GM19372 (cell line): ENCODE data around the gene TLR3.
"Not testable (repeated sequence)": the region's sequence is repeated elsewhere in the genome, so short reads cannot be mapped to it uniquely, and the experiment has no call there.

ENCODE experiments used
- ATAC-seq: cut with Tn5 transposase; IDR thresholded peaks from one replicate; pipeline ENCODE4 v1.9.1; 2021; ENCODE audit warnings: mild to moderate bottlenecking, low read depth, moderate library complexity; ENCODE audit not compliant: unreplicated experiment

Gene TLR3

DNA sequence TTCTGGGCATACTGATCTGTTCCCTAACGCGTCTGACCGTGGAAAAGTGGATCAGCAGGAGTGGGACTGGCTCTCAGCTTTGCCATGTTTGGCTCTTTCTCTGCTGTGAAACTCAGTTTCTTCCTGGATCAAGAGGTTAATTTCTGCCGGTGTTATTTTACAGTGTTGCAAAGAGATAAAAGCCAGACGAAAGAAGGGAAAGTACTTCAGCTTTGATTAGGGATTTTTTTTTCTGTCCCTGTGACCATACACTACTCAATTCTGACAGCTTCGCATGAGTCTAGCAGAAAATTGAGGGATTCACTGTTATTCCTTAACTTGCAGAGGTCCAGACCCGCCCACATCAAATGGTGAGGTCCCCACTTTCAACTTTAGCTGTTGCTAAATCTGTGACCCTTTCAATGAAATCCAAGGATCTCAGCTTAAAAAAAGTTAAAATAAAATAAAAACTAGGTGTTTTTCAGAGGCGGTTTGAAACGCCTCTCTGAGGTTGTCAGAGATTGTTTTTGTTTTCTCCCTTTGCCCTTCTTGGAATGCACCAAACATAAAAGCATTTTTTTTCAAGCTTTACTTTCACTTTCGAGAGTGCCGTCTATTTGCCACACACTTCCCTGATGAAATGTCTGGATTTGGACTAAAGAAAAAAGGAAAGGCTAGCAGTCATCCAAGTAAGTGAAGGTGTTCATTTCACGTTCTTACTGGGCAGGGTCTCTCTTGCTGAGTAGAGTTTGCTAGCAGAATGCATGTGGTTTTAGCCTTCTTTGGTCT lies at the start of gene TLR3:
TSS of gene TLR3 (plus strand) at position 576 of the 768 bp plus-strand sequence. CDS start 7,464 bp downstream, outside the sequence.
- ATAC-seq = no peak

DNA sequence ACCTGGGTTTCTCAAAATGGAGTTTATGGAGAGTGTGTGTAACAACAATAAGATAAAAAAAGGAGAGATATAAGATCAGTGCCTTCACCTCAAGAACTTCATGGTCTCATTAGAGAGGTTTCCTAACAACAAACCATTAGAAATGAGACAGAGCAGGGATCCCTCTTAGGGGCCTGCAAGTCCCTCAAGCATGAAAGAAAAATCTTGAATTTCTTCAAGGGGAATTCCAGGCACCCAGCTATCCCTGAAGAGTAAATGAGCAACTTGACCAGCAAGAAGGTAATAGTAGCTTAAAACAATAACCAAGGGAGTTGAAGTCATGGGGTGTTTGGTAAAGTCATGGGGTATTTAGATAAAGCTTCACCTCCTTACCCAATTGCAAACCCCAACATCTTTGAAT lies 49.7 kb upstream of the TLR3 start:
- no peak for ATAC-seq

DNA sequence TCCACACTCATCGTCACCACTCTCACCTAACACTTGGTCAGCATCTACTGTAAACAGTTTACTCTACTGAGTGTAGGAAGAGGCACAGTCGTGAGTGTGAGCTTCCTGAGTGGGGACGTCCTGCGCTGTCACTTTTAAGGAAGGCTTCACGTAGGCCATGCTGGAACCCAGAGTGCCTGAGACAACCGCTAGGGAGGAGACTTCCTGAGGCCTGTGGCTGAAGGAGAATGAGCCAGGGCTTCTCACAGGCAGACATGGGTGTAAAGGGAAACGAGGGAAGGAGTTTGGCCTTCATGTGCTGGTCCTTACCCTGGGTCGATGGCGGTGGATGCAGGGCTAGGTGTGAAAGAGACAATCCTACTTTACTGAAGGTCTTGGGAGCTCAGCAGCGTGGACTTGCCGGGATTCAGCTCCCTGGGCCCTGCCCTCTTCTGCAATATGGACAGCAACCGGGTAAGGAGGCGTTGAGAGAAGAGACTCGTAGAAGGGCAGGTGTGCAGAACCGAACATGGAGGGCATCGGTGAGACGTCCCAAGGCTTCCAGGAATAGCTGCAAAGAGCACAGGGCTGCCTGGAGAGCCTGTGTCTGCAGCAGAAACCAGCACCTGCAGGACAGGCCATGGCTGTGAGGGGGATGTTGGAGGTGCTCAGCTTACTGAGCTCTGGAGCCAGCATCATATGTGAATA lies 48.7 kb upstream of the TLR3 start:
- ATAC-seq = no peak

DNA sequence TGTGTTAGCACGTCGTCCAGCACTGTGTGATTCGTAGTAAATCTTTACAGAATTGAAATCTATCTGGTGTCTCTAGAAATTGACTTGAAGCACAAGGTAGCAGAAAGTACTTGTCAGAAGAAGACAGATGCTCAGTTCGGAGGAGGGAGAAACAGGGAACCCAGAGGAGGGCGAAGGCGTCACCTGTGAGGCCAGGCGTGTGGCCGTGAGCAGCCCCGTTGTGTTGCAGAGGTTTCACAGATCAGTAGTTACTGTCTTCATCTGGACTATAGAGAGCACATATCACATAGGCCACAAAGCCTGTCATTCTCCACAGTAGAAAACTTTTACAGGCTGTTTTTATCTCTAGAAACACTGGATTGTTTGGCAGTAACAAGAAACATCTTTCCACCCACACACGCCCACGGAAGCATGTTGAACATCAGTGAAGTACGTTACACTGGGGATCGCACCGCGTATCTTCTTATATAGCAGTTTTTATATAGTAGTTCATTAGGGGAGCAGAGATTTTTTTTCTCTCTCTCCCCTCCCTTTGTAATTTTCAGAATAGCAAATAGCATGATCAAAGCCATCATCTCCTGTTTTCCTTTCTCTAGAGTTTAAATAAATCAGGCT lies 48.1 kb upstream of the TLR3 start:
- ATAC-seq = no peak

DNA sequence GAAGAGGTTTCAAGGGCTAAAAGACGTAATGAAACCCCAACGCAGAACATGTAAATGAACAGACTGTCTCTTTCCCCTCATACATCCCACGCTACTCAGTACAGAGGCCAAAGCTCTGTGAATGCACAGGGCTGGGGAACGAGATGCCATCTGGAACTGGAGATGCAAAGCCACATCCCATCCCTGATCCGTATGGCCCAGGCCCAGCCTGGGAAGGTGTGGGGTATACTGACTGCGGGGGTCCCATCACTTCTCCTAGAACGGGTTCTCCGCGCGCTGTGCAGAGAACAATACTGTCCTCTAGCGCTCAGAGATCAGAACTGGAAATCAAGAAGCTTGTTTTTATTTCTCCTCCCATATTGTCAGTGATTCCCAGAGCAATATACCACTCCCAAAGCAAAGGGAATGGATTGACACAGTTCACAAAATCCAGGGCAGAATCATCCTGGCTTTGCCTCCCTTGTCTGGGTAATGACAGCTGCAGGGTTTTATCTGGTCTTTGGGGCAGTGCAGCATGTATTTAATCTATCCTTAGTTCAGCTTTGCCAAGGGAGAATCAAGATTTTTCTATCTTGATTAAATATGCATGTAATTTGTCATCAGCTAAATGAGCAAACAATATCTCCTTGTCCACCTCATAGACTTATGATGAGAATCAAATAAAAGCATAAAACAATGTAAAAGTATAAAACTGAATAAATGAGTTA lies 47.3 kb upstream of the TLR3 start:
- no peak for ATAC-seq

DNA sequence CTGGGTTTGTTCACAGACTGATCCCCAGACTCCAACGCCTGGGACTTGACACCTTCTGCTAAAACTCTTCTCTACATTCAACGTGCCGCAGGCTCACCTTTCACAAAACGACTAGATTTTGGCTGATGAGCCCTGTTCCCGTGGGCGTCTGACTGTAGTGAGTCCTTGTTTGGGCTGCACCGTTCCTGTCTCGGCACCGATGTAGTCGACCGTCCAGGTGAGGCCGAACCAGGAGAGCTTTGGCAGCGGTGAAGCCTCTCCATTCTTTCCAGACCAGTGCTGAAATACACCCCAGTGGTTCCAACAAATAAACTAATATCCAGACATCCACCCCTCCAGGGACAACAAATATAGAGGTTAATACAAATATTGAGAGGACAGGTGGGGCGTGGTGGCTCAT lies 45.0 kb upstream of the TLR3 start:
- no peak for ATAC-seq

DNA sequence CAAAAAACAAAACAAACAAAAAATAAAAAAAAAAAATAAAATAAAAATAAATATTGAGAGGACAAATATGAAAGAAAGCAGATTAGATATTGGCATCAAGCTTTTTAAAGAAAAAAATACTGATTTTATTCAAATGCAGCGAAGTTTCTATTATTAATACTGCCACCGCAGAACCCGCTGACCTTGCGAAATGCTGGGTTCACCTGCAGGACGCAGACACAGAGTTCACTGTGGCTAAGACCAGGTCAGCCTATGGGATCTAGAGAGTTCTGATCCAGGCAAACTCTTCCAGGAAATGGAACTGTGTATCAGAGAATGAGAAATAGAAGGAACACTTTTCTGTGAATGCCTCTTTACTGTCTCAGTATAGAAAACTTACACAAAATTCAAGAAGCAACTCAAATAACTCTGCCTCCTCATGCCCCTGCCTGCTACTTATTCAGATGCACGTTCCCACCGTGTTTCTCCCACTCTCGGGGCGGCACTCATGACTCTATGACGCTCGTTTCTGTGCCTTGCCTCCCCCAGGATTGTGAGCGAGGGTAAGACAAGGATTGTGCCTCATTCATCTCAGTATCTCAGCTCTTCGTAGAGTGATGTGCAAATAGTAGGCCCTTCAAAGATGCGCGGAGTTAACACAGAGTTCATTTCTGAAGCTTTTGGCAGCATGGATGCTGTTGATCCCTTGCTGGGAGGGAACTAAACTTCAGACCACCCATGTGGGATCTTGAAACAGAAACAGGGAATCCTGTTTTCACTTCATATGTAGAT lies 44.1 kb upstream of the TLR3 start:
- no peak for ATAC-seq

DNA sequence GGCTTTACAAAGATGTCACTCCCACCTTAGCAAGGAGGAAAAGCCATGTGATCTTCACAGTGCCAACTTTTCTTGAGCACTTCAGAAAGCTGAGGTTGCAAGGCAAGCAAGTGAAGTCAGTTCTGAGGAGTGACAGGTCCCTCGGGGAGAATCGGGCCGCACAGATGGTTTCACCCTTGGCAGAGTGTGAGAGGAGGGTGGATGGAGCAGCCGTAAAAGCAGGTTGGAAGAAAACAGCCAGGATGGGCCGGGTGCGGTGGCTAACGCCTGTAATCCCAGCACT lies 43.6 kb upstream of the TLR3 start:
- ATAC-seq = no peak

DNA sequence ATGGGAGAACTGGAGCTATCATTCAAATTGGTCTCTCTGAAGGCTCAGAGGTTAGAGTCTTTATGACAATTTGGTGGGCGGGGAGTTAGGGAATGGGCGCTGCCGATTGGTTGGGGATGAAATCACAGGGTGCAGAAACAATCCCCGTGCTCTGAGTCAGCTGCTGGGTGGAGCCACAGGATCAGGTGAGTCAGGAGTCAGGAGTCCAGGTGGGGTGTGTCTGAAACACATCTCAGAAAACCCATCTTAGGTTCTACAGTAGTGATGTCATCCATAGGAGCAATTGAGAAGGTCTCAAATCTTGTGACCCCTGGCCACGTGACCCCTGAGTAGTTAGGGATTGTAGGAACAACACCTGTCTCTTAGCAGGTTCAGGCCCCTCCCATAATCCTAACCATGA lies 41.6 kb upstream of the TLR3 start:
- no peak for ATAC-seq

DNA sequence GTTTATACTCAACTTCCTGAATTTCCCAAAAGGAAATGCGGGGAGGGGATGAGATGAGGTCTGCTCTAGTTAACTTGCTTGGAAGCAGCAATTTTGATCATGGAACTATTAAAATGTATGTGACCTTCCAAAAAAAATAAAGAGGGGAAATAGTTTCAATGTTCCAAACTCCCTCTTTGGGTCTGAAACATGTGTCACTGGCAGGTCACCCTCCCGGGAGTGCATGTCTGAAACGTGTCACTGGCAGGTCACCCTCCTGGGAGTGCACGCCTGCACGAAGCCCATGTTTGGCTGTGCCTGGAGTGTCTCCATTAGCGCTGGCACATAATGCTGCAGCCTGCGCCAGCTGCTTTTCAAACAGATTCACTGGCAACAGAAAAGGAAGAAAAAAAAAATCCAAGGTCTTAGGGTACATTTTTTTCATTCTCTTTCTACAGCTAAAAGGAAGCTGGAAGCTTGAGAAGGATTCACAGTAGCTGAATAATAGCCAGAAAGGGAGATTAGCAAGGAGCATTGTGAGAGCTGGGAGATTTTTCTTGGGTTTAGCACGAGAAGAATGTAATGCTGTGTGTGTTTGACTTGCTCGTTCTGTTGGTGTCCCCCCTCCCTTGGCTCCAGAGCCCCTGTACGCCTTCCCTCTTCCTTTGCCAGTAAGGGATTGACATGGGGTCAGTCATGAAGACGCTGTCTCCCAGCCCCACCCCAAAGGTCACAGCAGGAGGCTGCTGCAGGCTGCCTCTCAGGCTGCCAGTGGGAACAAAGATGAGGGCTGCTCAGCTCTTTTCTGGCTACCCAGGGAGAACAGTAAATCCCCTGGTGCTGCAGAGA lies 39.2 kb upstream of the TLR3 start:
- no peak for ATAC-seq

DNA sequence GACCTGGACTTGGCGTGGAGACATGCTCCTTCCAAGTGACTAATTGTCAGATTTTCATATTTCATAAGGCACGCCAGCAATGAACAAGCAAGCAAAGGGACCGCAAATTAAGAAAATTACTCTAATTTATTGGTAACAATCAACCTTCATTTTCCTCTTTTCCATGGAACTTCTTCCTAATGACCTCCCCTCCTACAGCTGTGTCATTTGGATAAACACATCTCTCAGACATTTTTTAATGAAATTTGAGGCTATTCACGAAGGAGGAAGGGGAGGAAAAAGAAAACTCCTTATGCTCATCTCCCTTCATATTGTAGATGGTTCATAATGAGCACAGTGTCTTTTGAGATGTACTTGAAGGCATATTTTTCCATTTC lies 38.6 kb upstream of the TLR3 start:
- no peak for ATAC-seq

DNA sequence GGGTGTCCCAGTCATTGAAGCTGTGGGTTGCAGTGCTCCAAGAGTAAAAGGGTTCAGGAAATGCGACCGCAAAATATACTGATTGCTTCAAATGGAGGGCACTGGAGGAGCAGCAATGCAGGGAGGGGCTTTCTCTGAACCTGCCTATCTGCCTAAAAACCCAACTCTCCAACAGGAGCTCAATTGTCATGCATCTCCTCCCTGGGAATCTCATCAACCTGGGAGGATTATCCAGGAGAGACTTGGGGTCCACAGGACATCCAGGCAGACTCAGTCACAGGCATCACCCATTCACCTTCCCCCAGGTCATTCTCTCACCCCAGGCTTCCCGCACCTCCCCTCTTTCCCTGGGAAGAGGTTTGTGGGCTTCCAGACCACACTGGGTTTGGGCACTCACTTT lies 38.2 kb upstream of the TLR3 start:
- ATAC-seq = no peak

DNA sequence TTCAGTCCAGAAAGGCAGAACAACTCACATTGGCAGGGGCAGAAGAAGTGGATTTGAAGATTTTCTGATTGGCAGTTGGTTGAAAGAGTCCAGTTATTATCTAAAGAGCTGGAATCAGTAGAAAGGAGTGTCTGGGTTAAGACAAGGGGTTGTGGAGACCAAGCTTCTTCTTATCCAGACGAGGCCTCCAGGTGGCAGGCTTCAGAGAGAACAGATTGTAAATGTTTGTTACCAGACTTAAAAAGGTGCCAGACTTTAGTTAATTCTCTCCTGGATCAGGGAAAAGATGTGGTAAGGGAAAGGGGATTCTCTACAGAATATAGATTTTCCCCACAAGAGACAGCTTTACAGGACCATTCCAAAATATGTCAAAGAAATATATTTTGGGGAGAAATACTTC lies 36.7 kb upstream of the TLR3 start:
- ATAC-seq = no peak

DNA sequence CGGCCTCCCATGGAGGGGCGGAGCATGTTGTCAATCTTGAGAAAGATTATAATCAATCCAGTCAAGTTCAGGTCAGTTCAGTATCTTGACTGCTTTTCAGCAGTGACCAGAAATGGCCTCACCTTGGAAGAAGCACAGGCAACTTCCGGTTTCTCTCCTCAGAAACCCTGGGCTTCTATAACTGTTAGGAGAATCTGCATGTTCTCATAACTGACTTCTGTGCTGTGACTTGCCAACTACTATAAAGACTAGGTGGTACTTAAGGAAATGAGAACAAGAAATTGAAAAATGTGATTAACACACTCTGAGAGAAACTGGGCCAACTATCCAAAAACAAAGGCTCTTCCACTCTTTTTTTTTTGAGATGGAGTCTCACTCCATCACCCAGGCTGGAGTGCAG lies 35.9 kb upstream of the TLR3 start:
- ATAC-seq = no peak

DNA sequence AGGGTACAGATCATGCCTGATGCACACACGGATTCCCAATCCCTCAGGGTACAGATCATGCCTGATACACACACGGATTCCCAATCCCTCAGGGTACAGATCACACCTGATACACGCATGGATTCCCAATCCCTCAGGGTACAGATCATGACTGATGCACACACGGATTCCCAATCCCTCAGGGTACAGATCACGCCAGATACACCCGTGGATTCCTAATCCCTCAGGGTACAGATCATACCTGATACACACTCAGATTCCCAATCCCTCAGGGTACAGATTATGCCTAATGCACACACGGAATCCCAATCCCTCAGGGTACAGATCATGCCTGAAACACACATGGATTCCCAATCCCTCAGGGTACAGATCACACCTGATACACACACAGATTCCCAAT lies 34.3 kb upstream of the TLR3 start:
- not testable (repeated sequence) for ATAC-seq

DNA sequence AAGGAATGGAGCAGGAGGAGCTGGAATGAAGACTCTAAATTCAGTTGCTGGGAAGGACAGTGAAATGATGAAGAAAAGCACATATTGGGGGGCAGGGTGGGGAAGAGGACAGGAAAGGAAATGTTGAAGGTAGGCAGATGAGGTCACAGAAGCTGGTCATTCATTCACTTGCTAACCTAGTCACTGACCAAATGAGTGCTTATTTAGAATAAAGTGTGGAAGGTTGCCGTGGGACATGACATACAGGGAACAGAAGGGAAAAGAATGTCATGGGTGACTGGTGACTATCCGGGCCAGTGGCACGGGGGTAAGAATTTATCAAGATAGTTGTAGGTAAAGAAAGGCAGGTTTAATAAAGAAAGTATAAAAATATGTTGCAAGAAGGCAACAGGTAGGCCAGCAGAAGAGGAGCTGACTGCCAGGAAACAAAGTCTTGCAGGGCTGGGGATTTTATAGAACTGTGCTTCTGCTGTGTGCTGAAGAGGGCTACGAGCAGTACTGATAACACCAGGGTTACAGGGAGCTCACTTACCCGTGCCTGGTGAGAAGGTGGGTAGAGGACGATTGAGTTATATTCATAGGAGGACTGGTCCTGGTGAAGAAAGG lies 31.9 kb upstream of the TLR3 start:
- no peak for ATAC-seq

DNA sequence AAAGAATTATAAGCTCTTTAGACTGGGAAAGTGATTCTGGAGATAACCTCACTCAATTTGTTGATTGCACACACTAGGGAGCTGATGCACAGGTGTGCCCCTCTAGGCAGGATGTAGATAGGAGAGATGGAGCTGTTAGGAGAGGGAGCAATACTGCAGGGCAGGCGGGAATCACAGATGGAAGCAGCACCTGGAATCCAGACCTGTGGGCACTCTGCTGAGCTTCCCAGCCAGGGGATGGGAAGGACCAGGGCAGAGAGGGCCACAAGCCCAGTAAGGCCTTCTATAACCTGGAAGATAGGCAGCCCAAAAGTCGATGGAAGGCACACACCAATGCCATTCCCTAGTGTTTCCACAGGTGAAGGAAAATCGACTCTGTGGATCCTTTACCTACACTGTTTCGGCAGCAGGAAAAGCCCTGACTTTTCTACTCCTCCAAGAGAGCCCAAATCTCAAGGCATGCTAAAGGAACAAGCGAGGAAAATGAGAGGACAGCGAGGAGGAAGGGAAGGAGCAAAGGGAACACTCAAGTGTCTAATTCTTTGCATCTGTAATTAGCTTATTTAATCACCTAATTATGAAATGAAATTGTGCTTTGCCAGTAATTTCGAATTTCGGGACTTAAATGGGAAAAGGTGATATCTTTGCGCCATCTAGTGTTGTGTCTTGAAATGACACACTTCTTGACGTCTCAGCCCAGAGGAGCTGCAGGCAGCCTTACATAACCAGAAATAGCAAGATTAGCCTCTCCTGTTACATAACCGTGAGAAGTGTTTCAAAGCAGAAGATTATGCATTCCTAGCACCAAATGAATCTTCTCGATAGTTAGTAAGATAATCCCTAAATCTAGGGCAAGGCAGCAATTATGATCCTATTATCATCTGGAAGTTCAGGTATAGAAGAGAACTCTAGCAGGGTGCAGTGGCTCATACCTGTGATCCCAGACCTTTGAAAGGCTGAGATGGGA lies 31.0 kb upstream of the TLR3 start:
- no peak for ATAC-seq

DNA sequence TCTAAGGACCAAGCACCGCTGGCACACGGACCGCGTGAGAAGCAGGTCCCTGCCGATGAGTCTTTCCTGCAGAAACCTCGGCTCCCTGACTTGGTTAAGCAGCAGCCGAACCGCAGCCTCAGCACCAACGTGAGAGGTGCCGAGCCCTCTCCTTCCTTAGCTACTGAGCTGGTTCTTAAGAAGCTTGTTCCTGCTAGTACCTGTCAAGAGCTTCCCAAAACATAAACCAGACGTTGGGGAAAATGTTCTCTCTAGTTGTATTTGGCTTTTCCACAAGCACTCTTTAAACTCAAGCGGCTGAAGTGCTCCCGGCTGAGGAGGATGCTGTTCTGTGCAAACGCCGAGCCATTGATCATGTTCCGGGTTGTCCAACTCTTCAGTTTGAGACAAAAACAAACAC lies 29.3 kb upstream of the TLR3 start:
- no peak for ATAC-seq
